Testis (tissue), 2 donors: ENCODE data around the gene TRIM9.

Experiments
- POLR2A ChIP-seq: fragments of 450-650 bp; IDR thresholded peaks from one replicate; pipeline ENCODE4 v1.6.1; 2017; ENCODE audit warnings: antibody characterized with exemption, mild to moderate bottlenecking, moderate library complexity
- TF ChIP-seq, protein P1 (sequence below), 3 experiments: fragments of 450-650 bp in 2 of 3; fragments of 200-600 bp in 1 of 3; sonication (generic) in 1 of 3; IDR thresholded peaks; one replicate each; pipeline ENCODE4 v1.5.1; 2016 to 2019; ENCODE audit warnings: antibody characterized with exemption in 3 of 3, mild to moderate bottlenecking in 2 of 3, moderate library complexity in 1 of 3

DNA sequence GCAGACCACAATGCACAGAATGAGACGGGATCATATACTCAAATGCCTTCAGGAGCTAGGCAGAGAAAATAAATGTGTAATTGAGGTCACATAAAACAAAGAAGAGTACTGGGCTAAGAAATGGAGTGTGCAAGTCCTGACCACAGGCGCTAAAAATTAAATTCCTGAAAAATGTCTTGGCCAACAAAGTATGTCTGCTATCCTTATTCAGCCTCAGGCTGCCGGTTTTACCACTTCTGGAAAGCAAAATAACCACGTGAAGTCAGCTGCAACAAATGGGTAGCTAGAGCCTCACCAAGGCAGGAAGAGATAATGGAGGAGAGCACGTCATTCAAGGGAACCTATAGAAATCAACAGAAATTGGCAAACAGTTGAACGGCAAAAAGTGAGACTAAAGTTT, 153.8 kb downstream of the TRIM9 start:
- no peak for TF ChIP-seq POLR2A
- TF ChIP-seq, protein P1, sequence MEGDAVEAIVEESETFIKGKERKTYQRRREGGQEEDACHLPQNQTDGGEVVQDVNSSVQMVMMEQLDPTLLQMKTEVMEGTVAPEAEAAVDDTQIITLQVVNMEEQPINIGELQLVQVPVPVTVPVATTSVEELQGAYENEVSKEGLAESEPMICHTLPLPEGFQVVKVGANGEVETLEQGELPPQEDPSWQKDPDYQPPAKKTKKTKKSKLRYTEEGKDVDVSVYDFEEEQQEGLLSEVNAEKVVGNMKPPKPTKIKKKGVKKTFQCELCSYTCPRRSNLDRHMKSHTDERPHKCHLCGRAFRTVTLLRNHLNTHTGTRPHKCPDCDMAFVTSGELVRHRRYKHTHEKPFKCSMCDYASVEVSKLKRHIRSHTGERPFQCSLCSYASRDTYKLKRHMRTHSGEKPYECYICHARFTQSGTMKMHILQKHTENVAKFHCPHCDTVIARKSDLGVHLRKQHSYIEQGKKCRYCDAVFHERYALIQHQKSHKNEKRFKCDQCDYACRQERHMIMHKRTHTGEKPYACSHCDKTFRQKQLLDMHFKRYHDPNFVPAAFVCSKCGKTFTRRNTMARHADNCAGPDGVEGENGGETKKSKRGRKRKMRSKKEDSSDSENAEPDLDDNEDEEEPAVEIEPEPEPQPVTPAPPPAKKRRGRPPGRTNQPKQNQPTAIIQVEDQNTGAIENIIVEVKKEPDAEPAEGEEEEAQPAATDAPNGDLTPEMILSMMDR (IDR thresholded peaks at IDR 0.05), result no peak
